ENCODE results near the gene FAM163A. TPM values are rescaled to one million over a fixed set of nuclear protein-coding genes. Genes with fewer than 3 reads are reported as not detected.

Gene FAM163A
- total and polyA plus RNA-seq, 9 of the 15 experiments (the other 6 are each of a cell fraction or from before 2014, with no cell fraction given), result not detected

DNA sequence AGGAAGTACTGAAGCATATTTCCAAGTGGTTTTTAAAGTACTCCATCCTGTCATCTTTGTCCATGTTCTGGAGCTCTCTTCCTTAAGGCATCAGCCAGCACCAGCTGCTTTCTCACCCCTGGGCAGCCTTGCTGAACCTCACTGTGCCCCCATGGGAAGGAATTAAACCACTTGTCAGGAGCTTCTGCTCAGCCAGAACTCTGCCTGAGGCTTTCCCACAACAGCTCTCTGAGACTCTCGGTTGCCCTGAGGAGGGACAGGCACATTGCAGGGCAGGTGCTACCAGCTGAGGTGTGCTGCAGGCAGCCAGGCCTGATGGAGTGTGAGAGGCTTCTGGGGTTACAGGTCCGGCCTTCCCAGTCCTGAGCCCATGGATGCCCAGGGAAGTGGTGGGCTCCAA lies 30.9 kb downstream of the FAM163A start:
- DNase-seq (ENCODE audit: extremely low read depth in 1 of 4, low spot score in 3 of 4) (no peak), ATAC-seq (no peak), FAIRE-seq (no peak)
- WGBS (ENCODE audit: insufficient coverage, low coverage, missing lambda C conversion rate), result 0% methylated on average over 2 of the region's 2 CpGs
- H2AFZ ChIP-seq (ENCODE audit: low read depth, low read length), result no peak overlapping the region; the same call in 1 of the 2 replicates
- H3K4me1 ChIP-seq (replicated peaks in 1 of 2; ENCODE audit: control insufficient read depth in 2 of 2, insufficient read depth in 2 of 2, low read length in 2 of 2), result no peaks in the 10 kb centered on the region
- POLR2A ChIA-PET, result interaction anchor here (0.6 to 1.0 kb wide), 2 partner anchors 10 to 14 kb away, joined by 3 read pairs; no protein-coding TSS in a partner anchor
- TF ChIP-seq NR2C2 (CRISPR knock-in tag; IDR thresholded peaks at IDR 0.05), result no peak
- no peak for TF ChIP-seq NR2C2 (tag; IDR thresholded peaks at IDR 0.05)
- no peak for TF ChIP-seq IRF2 (CRISPR knock-in tag; IDR thresholded peaks at IDR 0.05)
- no peak for TF ChIP-seq POLR2B (IDR thresholded peaks at IDR 0.05; ENCODE audit: low read depth, partially characterized antibody)
- TF ChIP-seq TEAD2 (tag; IDR thresholded peaks at IDR 0.05), result no peak
- no peak for TF ChIP-seq CXXC5 (CRISPR knock-in tag; IDR thresholded peaks at IDR 0.05)
- no peak for TF ChIP-seq NCOR1 (IDR thresholded peaks at IDR 0.05)
- no peak for TF ChIP-seq FIP1L1 (IDR thresholded peaks at IDR 0.05; ENCODE audit: low read depth, low read length, poor library complexity, severe bottlenecking)
- no peak for TF ChIP-seq NR1H2 (CRISPR knock-in tag; IDR thresholded peaks at IDR 0.05)
- TF ChIP-seq NR2F6 (CRISPR knock-in tag; IDR thresholded peaks at IDR 0.05), result no peak
- TF ChIP-seq CHCHD3 (CRISPR knock-in tag; IDR thresholded peaks at IDR 0.05), result no peak
- TF ChIP-seq, protein P1, sequence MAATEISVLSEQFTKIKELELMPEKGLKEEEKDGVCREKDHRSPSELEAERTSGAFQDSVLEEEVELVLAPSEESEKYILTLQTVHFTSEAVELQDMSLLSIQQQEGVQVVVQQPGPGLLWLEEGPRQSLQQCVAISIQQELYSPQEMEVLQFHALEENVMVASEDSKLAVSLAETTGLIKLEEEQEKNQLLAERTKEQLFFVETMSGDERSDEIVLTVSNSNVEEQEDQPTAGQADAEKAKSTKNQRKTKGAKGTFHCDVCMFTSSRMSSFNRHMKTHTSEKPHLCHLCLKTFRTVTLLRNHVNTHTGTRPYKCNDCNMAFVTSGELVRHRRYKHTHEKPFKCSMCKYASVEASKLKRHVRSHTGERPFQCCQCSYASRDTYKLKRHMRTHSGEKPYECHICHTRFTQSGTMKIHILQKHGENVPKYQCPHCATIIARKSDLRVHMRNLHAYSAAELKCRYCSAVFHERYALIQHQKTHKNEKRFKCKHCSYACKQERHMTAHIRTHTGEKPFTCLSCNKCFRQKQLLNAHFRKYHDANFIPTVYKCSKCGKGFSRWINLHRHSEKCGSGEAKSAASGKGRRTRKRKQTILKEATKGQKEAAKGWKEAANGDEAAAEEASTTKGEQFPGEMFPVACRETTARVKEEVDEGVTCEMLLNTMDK (IDR thresholded peaks at IDR 0.05; ENCODE audit: borderline replicate concordance, insufficient read depth, low read depth, low read length, poor library complexity, severe bottlenecking), result no peak
- no peak overlapping the region for H3K27ac ChIP-seq (ENCODE audit: extremely low read depth, low read depth, low read length)
- CTCF ChIA-PET (ENCODE audit: low intra/inter-chr PET ratio), result no interaction called here
- no peaks in the 10 kb centered on the region for H3K36me3 ChIP-seq (ENCODE audit: control insufficient read depth, insufficient read depth, low read length)
- H3K9ac ChIP-seq (ENCODE audit: insufficient read depth in 1 of 2, low read depth in 2 of 2, low read length in 2 of 2), result no peak overlapping the region
- H4K20me1 ChIP-seq (replicated peaks; ENCODE audit: control insufficient read depth, insufficient read depth, low read length), result no peaks in the 10 kb centered on the region
- no peaks in the 10 kb centered on the region for H3K9me1 ChIP-seq (ENCODE audit: control insufficient read depth, insufficient read depth, low read length)
- no TSS peak for BruUV-seq (replicated peaks)
- H3K4me2 ChIP-seq (ENCODE audit: insufficient read depth, low read length), result no peak overlapping the region
- H3K27me3 ChIP-seq (ENCODE audit: control insufficient read depth in 2 of 2, insufficient read depth in 2 of 2, low read length in 2 of 2), result peaks cover 12 to 24% of the 10 kb centered on the region in 2 experiments
- H3K9me3 ChIP-seq (replicated peaks; ENCODE audit: control insufficient read depth, insufficient read depth, low read depth, low read length), result no peaks in the 10 kb centered on the region
- no peaks in the 10 kb centered on the region for H3K79me2 ChIP-seq (ENCODE audit: control insufficient read depth, insufficient read depth, low read length)
- intact Hi-C loops (cut with micrococcal nuclease) (no loop called here), in situ Hi-C loops (cut with MboI) (no loop called here)
- no peak overlapping the region for H3K4me3 ChIP-seq
